ENCODE results near the gene BAZ2B. TPM values are rescaled to one million over a fixed set of nuclear protein-coding genes. Genes with fewer than 3 reads are reported as not detected.

Gene BAZ2B
- total and polyA plus RNA-seq, 2 donors (not counting 3 experiments of a cell fraction or from before 2014, with no cell fraction given): 22.1 to 73.8 TPM

DNA sequence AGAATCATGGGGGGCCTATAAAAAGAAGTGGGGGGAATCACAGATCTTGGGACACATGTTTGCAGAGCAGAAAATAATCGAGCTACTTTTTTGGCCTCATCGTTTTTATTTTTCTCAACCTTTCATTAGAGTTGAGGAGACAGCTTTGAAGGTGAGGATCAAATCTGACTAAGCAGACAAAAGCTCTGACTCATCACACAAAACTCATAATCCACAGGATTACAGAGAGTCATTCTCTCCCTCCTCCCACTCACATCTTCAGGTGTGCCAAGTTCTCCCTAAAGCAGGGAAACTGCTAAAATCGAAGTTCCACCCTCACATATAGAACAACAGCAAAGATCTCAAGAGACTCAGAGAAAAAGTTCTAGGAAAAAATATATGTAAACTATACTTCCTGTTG, 15.6 kb downstream of the BAZ2B start:
- CTCF ChIA-PET: interaction anchor here (0.5 to 1.4 kb wide), 2 partner anchors 9 to 51 kb away, joined by 5 to 6 read pairs; no protein-coding TSS in a partner anchor
- dilution Hi-C loops (cut with MboI; ENCODE audit: extremely low pct_ligation_motif_present, low sequenced_read_pairs) (loop anchor here (25.0 kb wide), 1 partner anchor 112 kb away; the partner anchor contains the start of gene MARCHF7), intact Hi-C loops (cut with micrococcal nuclease) (no loop called here)
- Histone ChIP-seq H3K79me2 (ENCODE audit: control insufficient read depth, insufficient read depth, low read length) (peaks cover 23% of the 10 kb centered on the region), H3K27ac (ENCODE audit: insufficient read depth, low read depth, low read length) (no peak overlapping the region), H3K27me3 (ENCODE audit: control insufficient read depth in 2 of 2, insufficient read depth in 2 of 2, low read length in 2 of 2) (no peaks in the 10 kb centered on the region), H4K20me1 (replicated peaks; ENCODE audit: control insufficient read depth, extremely low read depth, insufficient read depth, low read length) (no peaks in the 10 kb centered on the region), H3K9me3 (replicated peaks; ENCODE audit: control insufficient read depth, insufficient read depth, low read length) (no peaks in the 10 kb centered on the region), H3K4me2 (ENCODE audit: insufficient read depth, low read length) (no peak overlapping the region), H3K9ac (replicated peaks; ENCODE audit: extremely low read depth, insufficient read depth, low read length) (no peak overlapping the region), H3K9me1 (replicated peaks; ENCODE audit: control insufficient read depth, extremely low read depth, insufficient read depth, low read length) (peaks cover 2% of the 10 kb centered on the region), H2AFZ (ENCODE audit: low read depth, low read length) (no peak overlapping the region), H3K4me1 (ENCODE audit: control insufficient read depth, extremely low read depth, insufficient read depth, low read length) (peaks cover 6% of the 10 kb centered on the region), H3K36me3 (ENCODE audit: control insufficient read depth in 2 of 2, extremely low read depth in 1 of 2, insufficient read depth in 2 of 2, low read length in 2 of 2) (no peaks in the 10 kb centered on the region), H3K4me3 (replicated peaks in 1 of 3; ENCODE audit: insufficient read depth in 1 of 3, low read depth in 1 of 3, low read length in 3 of 3) (no peak overlapping the region)
- no TSS peak for BruUV-seq (replicated peaks)
- TF ChIP-seq FOS (IDR thresholded peaks at IDR 0.05; ENCODE audit: borderline replicate concordance, insufficient read depth, low read length): peak; percentile 55
- TF ChIP-seq, protein P1, sequence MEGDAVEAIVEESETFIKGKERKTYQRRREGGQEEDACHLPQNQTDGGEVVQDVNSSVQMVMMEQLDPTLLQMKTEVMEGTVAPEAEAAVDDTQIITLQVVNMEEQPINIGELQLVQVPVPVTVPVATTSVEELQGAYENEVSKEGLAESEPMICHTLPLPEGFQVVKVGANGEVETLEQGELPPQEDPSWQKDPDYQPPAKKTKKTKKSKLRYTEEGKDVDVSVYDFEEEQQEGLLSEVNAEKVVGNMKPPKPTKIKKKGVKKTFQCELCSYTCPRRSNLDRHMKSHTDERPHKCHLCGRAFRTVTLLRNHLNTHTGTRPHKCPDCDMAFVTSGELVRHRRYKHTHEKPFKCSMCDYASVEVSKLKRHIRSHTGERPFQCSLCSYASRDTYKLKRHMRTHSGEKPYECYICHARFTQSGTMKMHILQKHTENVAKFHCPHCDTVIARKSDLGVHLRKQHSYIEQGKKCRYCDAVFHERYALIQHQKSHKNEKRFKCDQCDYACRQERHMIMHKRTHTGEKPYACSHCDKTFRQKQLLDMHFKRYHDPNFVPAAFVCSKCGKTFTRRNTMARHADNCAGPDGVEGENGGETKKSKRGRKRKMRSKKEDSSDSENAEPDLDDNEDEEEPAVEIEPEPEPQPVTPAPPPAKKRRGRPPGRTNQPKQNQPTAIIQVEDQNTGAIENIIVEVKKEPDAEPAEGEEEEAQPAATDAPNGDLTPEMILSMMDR (IDR thresholded peaks at IDR 0.05; ENCODE audit: extremely low read depth in 1 of 2, insufficient read depth in 1 of 2, low read depth in 1 of 2, low read length in 2 of 2): no peak
- DNase-seq (ENCODE audit: low read depth, low spot score) (peak; percentile 28), FAIRE-seq (no peak)
- POLR2A ChIA-PET: interaction anchor here (0.6 kb wide), 1 partner anchor 9 kb away, joined by 4 read pairs; no protein-coding TSS in a partner anchor

DNA sequence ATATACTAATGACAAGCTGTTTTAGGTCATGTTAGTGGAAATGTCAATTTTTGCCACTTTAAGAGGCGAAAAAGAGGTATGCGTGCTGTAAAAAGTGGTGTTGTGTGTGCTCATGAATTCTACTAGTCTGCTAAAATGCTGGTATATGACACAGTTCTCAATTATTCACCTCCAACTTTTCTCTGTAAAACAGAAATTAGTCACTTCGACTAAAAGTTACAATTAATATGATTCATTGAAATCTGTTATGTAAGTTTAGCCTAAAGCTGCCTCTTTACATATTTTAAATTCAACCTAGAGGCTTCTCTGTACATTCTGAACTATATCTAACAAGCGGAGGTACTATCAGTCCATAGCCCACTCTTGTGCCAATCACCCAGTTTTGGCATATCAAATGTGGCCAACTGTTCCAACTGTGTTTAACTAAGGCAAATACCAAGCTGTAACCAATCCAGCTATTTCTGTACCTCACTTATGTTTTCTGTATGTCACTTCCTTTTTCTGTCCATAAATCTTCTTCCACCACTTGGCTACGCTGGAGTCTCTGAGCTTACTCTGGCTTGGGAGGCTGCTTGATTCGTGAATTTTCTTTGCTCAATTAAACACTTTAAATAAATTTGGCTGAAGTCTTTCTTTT, 20.8 kb downstream of the BAZ2B start:
- no peak overlapping the region for H3K9ac ChIP-seq (replicated peaks; ENCODE audit: extremely low read depth, insufficient read depth, low read length)
- ChIA-PET CTCF (interaction anchor here (0.7 to 1.6 kb wide), 2 partner anchors 20 to 36 kb away, joined by 3 to 7 read pairs; partner anchors contain the start of gene BAZ2B), POLR2A (no interaction called here)
- no peak for TF ChIP-seq MYC (IDR thresholded peaks at IDR 0.05; ENCODE audit: low read depth, low read length)
- TF ChIP-seq JUN (IDR thresholded peaks at IDR 0.05; ENCODE audit: borderline replicate concordance, insufficient read depth, insufficient read length, low read depth): no peak
- TF ChIP-seq, protein P2, sequence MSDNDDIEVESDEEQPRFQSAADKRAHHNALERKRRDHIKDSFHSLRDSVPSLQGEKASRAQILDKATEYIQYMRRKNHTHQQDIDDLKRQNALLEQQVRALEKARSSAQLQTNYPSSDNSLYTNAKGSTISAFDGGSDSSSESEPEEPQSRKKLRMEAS (IDR thresholded peaks at IDR 0.05; ENCODE audit: insufficient read depth, insufficient read length): no peak
- no peak for TF ChIP-seq POLR2A (IDR thresholded peaks at IDR 0.05; ENCODE audit: low read depth, low read length)
- no peak for TF ChIP-seq GATA2 (IDR thresholded peaks at IDR 0.05; ENCODE audit: insufficient read depth, insufficient read length, low read depth, low read length)
- TF ChIP-seq FOS (IDR thresholded peaks at IDR 0.05; ENCODE audit: borderline replicate concordance, insufficient read depth, low read length): no peak
- no peak for TF ChIP-seq POLR2AphosphoS5 (IDR thresholded peaks at IDR 0.05; ENCODE audit: insufficient read depth, low read depth, low read length)
- TF ChIP-seq, protein P1 (IDR thresholded peaks at IDR 0.05; ENCODE audit: extremely low read depth in 1 of 2, insufficient read depth in 1 of 2, low read depth in 1 of 2, low read length in 2 of 2): no peak
- no peak for TF ChIP-seq EZH2 (IDR thresholded peaks at IDR 0.05; ENCODE audit: borderline replicate concordance, low read depth, low read length, severe bottlenecking)
- H4K20me1 ChIP-seq (replicated peaks; ENCODE audit: control insufficient read depth, extremely low read depth, insufficient read depth, low read length): no peaks in the 10 kb centered on the region
- H3K9me3 ChIP-seq (replicated peaks; ENCODE audit: control insufficient read depth, insufficient read depth, low read length): no peaks in the 10 kb centered on the region
- FAIRE-seq (no peak), DNase-seq (ENCODE audit: low read depth, low spot score) (no peak)
- no peak overlapping the region for H3K4me2 ChIP-seq (ENCODE audit: insufficient read depth, low read length)
- H3K4me3 ChIP-seq (replicated peaks in 1 of 3; ENCODE audit: insufficient read depth in 1 of 3, low read depth in 1 of 3, low read length in 3 of 3): no peak overlapping the region
- H3K9me1 ChIP-seq (replicated peaks; ENCODE audit: control insufficient read depth, extremely low read depth, insufficient read depth, low read length): no peaks in the 10 kb centered on the region
- no peaks in the 10 kb centered on the region for H3K4me1 ChIP-seq (ENCODE audit: control insufficient read depth, extremely low read depth, insufficient read depth, low read length)
- H2AFZ ChIP-seq (ENCODE audit: low read depth, low read length): no peak overlapping the region
- dilution Hi-C loops (cut with MboI; ENCODE audit: extremely low pct_ligation_motif_present, low sequenced_read_pairs): no loop called here
- peaks cover 7% of the 10 kb centered on the region for H3K79me2 ChIP-seq (ENCODE audit: control insufficient read depth, insufficient read depth, low read length)
- H3K36me3 ChIP-seq (ENCODE audit: control insufficient read depth in 2 of 2, extremely low read depth in 1 of 2, insufficient read depth in 2 of 2, low read length in 2 of 2): no peaks in the 10 kb centered on the region
- intact Hi-C loops (cut with micrococcal nuclease): no loop called here
- no TSS peak for BruUV-seq (replicated peaks)
- no peaks in the 10 kb centered on the region for H3K27me3 ChIP-seq (ENCODE audit: control insufficient read depth in 2 of 2, insufficient read depth in 2 of 2, low read length in 2 of 2)
- no peak overlapping the region for H3K27ac ChIP-seq (ENCODE audit: insufficient read depth, low read depth, low read length)

Data from endothelial cell of umbilical vein (primary cell).